ENCODE results near the gene KANSL1L.

DNA sequence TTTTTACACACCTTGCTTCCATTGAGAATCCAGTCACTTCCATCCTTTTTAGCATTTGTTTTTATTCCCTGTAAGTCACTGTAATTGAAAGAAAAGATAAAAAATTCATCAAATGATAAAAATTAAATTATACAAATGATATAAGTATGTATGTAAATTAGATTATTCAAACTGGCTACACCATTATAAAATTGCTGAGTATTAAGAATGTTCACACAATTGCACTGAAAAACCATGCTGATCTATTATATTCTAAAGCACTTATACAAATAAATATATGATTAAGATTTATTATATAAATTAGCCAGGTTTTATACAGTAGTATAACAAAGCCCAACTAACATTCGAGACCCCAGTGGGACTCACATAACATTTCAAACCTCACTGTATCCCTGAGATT is 39.0 kb upstream of the KANSL1L start:
- TF ChIP-seq CTCF (IDR thresholded peaks at IDR 0.05; ENCODE audit: low read length) (no peak), EZH2 (optimal IDR thresholded peaks at IDR 0.05; ENCODE audit: low read depth, low read length) (no peak), EZH2phosphoT487 (IDR thresholded peaks at IDR 0.05; ENCODE audit: low read length) (no peak)

Measured in MM.1S (cell line).